A673 (cell line): ENCODE data around the gene TPI1.

Experiments
- EZH2 ChIP-seq: fragments of 200-600 bp; sonication (generic); IDR thresholded peaks from 2 replicates; pipeline ENCODE4 v1.6.1; 2017; ENCODE audit warnings: borderline replicate concordance, low read depth, mild to moderate bottlenecking, mixed read lengths, antibody characterized with exemption, low read length; ENCODE audit not compliant: poor library complexity, severe bottlenecking
- TF ChIP-seq, protein P1 (sequence below): fragments of 300-800, 200-600 bp; sonication (generic); conservative IDR thresholded peaks from 2 replicates; pipeline ENCODE4 v1.5.1; 2017; ENCODE audit warnings: low read depth, mild to moderate bottlenecking, antibody characterized with exemption, low read length, moderate library complexity, mixed read lengths

DNA sequence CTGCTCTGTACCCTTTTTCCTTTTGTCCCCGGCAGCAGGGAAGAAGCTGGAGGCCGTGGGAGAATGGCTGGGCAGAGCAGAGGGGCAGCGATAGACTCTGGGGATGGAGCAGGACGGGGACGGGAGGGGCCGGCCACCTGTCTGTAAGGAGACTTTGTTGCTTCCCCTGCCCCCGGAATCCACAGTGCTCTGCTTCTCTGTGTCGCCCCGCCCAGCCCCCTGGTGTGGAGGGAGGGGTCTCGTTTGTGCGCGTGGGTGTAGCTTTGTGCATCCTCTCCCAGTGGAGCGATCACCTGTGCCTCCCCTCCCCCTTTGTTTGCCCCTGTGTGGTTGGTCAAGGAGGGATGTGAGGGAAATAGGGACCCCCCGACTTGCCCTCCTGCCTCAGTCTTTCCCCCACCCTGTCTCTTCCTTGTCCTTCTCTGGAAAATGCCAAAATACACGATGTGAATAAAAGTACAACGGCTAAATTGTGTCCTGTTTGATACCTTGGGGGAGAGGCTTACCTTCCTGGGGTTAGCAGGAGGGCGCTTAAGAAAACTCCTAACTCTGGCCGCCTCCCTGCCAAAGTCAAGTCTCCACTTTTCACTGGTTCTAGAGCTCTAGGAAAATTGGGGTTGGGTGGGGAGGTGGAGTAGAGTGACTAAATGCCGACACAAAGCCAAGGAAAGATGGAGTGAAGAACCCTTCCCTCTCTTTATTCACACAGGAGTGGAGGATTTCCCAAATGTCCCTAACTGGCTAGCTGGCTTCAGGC is 990 bp upstream of the TPI1 start:
- TF ChIP-seq EZH2: no peak
- TF ChIP-seq, protein P1, sequence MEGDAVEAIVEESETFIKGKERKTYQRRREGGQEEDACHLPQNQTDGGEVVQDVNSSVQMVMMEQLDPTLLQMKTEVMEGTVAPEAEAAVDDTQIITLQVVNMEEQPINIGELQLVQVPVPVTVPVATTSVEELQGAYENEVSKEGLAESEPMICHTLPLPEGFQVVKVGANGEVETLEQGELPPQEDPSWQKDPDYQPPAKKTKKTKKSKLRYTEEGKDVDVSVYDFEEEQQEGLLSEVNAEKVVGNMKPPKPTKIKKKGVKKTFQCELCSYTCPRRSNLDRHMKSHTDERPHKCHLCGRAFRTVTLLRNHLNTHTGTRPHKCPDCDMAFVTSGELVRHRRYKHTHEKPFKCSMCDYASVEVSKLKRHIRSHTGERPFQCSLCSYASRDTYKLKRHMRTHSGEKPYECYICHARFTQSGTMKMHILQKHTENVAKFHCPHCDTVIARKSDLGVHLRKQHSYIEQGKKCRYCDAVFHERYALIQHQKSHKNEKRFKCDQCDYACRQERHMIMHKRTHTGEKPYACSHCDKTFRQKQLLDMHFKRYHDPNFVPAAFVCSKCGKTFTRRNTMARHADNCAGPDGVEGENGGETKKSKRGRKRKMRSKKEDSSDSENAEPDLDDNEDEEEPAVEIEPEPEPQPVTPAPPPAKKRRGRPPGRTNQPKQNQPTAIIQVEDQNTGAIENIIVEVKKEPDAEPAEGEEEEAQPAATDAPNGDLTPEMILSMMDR: no peak
